Activated T-helper 2 cell treated with anti-CD3 and anti-CD28 coated beads, Interferon-gamma antibody, Interleukin-2, Interleukin-4, amounts not matched to agents 10 μg/mL and 5 μg/mL and 100 μg/mL, durations not matched to agents 14 hours and 24 hours and 36 hours (primary cell): ENCODE measurements around the gene RPL9. TPM values are rescaled to one million over a fixed set of nuclear protein-coding genes. Genes with fewer than 3 reads are reported as not detected.
"Not testable (repeated sequence)": the region's sequence is repeated elsewhere in the genome, so short reads cannot be mapped to it uniquely, and the experiment has no call there.

Experiments
- DNase-seq: peaks from one replicate; pipeline ENCODE4 v3.0.0; 2021; ENCODE audit warnings: low spot score
- H3K27ac Mint-ChIP-seq: one replicate; pipeline ENCODE4 v1.8.0; 2021; ENCODE audit warnings: mixed read lengths
- H3K27me3 Mint-ChIP-seq: one replicate; pipeline ENCODE4 v1.8.0; 2021; ENCODE audit warnings: low read depth, mixed read lengths
- H3K36me3 Mint-ChIP-seq: one replicate; pipeline ENCODE4 v1.8.0; 2021; ENCODE audit warnings: low read depth, mixed read lengths
- H3K4me1 Mint-ChIP-seq: one replicate; pipeline ENCODE4 v1.8.0; 2021; ENCODE audit warnings: low read depth, mixed read lengths
- H3K4me3 Mint-ChIP-seq: one replicate; pipeline ENCODE4 v1.8.0; 2021; ENCODE audit warnings: low read depth, mild to moderate bottlenecking, moderate library complexity, mixed read lengths
- H3K9me3 Mint-ChIP-seq: one replicate; pipeline ENCODE4 v1.8.0; 2021; ENCODE audit warnings: mixed read lengths
- intact Hi-C: fragments of 100-400 bp; cut with micrococcal nuclease; formaldehyde crosslinking; loops from one replicate; pipeline ENCODE4 v1.15.1; 2023
- total RNA-seq: library from RNA; stranded (reverse); gene quantifications from 2 replicates; pipeline ENCODE4 v1.2.3, GENCODE V29; 2022

RPL9 gene
- total RNA-seq, 1 donor from 2014 or later, result 1,761 TPM

DNA sequence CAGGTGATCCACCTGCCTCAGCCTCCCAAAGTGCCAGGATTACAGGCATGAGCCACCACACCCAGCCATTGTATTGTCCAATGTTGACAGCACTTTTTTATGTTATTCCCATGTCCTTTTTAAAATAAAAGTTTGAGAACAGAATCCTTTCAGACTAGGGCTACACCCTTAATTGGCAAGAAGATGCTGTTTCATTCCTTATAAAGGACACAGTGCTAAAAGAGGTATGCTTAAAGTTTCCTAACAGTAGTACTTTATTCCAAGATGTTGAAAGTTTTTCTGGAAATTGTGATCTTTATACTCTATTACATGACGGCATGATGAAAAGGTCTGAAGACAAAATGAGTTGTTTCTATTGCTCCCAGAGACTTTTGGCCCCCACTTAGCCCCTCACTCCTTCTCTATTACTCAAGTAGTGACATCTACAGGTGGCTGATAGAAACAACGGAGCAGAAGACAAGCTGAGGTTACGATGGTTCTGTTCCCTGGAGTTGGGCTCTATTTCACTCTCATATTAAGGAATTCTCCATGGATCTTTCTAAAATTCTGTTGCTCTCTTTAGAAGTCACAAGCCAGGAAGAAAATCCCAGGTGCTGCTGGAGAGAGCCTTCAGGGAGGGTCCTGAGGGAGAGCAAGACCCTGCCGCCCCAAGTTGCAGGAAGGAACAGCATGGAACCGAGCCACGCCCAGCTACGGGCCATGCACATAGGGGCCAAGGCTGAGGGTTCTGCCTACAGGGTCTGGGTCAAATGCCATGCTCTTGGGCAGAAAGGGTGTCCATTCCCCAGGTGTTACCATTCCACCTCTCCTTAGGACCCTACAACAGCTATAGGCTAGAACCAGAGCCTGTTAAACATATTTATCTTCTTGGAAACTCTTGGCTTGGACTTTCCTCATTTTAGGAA lies 22.8 kb downstream of the RPL9 start:
- no peak overlapping the region for H3K4me3 Mint-ChIP-seq
- DNase-seq, result no peak
- H3K9me3 Mint-ChIP-seq, result no peaks in the 10 kb centered on the region
- no peaks in the 10 kb centered on the region for H3K36me3 Mint-ChIP-seq
- H3K27me3 Mint-ChIP-seq, result peaks cover 23% of the 10 kb centered on the region
- no peaks in the 10 kb centered on the region for H3K4me1 Mint-ChIP-seq
- no peak overlapping the region for H3K27ac Mint-ChIP-seq
- intact Hi-C loops, result no loop called here

- no peak overlapping the region for H3K4me3 Mint-ChIP-seq
- intact Hi-C loops, result no loop called here
- peaks cover 23% of the 10 kb centered on the region for H3K27me3 Mint-ChIP-seq
- H3K27ac Mint-ChIP-seq, result no peak overlapping the region
- no peaks in the 10 kb centered on the region for H3K9me3 Mint-ChIP-seq
- no peaks in the 10 kb centered on the region for H3K36me3 Mint-ChIP-seq
- DNase-seq, result no peak
- no peaks in the 10 kb centered on the region for H3K4me1 Mint-ChIP-seq
Observed at GRCh38 chr4:39433878-39434492, 24.7 kb downstream of the RPL9 start.

DNA sequence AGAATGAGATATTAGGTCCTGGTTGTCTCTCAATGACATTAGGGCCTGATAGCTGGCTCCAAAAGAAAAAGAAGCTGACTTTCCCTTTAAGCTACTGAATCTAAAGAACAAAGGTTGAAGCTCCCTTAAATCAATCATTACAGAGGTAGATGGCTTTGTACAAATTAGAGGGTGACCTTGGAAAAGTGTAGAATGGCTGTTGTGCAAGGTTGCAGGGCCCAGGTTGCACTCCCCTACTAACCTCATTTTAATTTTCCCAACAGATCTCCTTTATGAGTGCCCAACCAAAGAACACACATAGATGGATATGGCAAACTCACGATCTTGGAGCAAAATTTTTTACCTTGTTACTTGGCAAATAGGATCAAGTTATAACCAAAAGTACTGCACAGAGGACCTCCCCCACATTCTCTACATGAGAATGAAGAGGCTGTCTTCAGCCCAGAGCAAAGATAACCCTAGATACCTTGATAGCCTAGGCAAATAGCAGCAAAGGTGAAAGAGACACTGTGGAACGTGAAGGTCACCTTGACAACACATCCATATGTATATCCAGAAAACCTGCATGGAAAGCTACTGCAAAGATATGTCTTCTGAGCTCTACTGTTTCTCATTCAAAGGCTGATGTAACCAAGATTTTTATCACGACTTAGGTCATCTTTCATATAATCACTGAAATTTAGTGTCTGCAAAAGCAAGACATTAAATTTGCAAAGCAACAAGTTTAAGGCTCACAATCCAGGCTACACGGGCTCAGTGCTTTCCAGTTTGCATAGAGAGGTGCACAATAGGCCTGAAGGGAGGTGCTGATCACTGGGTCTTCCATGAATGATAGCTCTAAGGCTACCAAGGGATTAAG lies 29.0 kb downstream of the RPL9 start:
- H3K27ac Mint-ChIP-seq, result no peak overlapping the region
- peaks cover 5% of the 10 kb centered on the region for H3K27me3 Mint-ChIP-seq
- no peaks in the 10 kb centered on the region for H3K4me1 Mint-ChIP-seq

DNA sequence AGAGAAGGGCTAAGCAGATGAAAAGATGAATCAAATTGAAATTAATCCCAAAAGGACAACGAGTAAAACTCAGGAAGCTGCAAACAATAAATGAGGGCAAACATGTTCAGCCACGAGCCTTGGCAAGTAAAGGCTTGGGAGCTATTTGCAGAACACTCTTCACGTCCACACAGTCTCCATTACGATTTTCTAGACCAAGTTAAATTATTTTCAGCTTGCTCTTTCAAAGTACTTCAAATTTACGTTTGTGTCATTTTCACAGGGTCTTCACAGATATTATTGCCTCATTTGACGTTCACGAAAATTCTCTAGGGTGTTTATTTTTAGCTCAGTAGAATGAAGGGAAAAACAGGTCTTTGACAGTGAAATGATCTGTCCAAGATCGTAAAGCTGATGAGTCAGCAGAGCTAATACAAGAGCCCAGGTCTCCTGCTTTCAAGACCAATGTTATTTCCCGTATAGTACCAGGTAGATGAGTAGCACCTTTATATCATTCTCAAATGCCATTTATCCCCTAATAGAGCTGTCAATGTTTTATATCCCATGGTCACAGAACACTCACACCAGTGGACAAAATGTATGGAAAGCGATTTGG lies 31.1 kb downstream of the RPL9 start:
- no peaks in the 10 kb centered on the region for H3K9me3 Mint-ChIP-seq
- H3K36me3 Mint-ChIP-seq, result no peaks in the 10 kb centered on the region
- H3K27ac Mint-ChIP-seq, result no peak overlapping the region
- intact Hi-C loops, result no loop called here
- H3K4me1 Mint-ChIP-seq, result no peaks in the 10 kb centered on the region
- DNase-seq, result no peak
- H3K27me3 Mint-ChIP-seq, result peaks cover 5% of the 10 kb centered on the region
- H3K4me3 Mint-ChIP-seq, result no peak overlapping the region

More for the DNA sequence above, 29.0 kb downstream of the RPL9 start:
- no peaks in the 10 kb centered on the region for H3K9me3 Mint-ChIP-seq
- intact Hi-C loops, result no loop called here
- DNase-seq, result no peak
- no peaks in the 10 kb centered on the region for H3K36me3 Mint-ChIP-seq
- H3K4me3 Mint-ChIP-seq, result no peak overlapping the region

DNA sequence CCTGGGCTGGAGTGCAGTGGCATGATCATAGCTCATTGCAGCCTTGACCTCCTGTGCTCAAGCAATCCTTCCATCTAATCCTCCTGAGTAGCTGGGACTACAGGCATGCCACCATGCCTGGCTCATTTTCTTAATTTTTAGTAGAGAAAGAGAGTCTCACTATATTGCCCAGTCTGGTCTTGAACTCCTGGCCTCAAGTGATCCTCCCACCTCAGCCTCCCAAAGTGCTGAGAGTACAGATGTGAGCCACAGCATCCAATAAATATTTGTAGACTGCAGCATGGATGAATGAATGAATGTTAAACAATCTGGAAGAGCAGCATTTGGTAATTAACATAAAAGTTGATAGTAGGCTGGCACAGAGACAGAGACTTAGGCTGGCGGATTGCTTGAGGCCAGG lies 32.0 kb downstream of the RPL9 start:
- intact Hi-C loops, result no loop called here
- DNase-seq, result no peak
- Mint-ChIP-seq H3K4me1 (no peaks in the 10 kb centered on the region), H3K27me3 (peaks cover 3% of the 10 kb centered on the region), H3K9me3 (no peaks in the 10 kb centered on the region), H3K4me3 (no peak overlapping the region), H3K27ac (no peak overlapping the region), H3K36me3 (no peaks in the 10 kb centered on the region)

DNA sequence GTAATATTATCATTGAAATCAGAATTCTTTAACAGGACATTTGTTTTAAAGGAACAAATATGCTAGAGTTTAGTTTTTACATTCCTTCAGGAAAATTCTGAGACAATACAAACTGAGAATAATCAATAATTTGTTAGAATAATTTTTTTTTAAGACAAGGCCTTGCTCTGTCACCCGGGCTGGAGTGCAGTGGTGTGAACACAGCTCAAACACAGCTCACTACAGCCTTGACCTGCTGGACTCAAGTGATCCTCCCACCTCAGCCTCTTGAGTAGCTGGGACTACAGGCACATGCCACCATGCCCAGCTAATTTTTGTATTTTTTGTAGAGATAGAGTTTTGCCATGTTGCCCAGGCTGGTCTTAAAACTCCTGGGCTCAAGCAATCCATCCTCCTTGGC lies 33.4 kb downstream of the RPL9 start:
- DNase-seq, H3K4me3 Mint-ChIP-seq, H3K27me3 Mint-ChIP-seq, H3K27ac Mint-ChIP-seq, H3K4me1 Mint-ChIP-seq, H3K36me3 Mint-ChIP-seq, intact Hi-C loops, H3K9me3 Mint-ChIP-seq: not testable (repeated sequence)

- Mint-ChIP-seq H3K4me1 (no peaks in the 10 kb centered on the region), H3K9me3 (no peaks in the 10 kb centered on the region), H3K36me3 (no peaks in the 10 kb centered on the region), H3K4me3 (no peak overlapping the region), H3K27me3 (no peaks in the 10 kb centered on the region), H3K27ac (no peak overlapping the region)
- no peak for DNase-seq
- intact Hi-C loops, result no loop called here
Observed at GRCh38 chr4:39422247-39422646, 36.5 kb downstream of the RPL9 start.

GRCh38 chr4:39415678-39416283 lies 42.9 kb downstream of the RPL9 start:
- H3K4me3 Mint-ChIP-seq, result no peak overlapping the region
- H3K27me3 Mint-ChIP-seq, result no peaks in the 10 kb centered on the region
- no peak overlapping the region for H3K27ac Mint-ChIP-seq
- intact Hi-C loops, result no loop called here
- no peaks in the 10 kb centered on the region for H3K9me3 Mint-ChIP-seq
- H3K4me1 Mint-ChIP-seq, result no peaks in the 10 kb centered on the region
- no peak for DNase-seq
- H3K36me3 Mint-ChIP-seq, result no peaks in the 10 kb centered on the region

DNA sequence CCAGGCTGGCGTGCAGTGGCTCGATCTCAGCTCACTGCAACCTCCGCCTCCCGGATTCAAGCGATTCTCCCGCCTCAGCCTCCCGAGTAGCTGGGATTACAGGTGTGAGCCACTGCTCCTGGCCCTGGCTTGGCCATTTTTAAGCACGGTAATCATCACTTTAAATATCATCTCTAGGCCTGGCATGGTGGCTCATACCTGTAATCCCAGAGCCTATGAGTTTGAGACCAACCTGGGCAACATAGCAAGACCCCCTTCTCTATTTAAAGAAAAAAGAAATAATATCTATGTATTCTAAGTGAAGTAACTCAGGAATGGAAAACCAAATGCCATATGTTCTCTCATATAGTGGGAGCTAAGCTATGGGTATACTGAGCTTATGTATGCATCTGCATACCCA lies 47.2 kb downstream of the RPL9 start:
- H3K4me3 Mint-ChIP-seq, DNase-seq, H3K4me1 Mint-ChIP-seq, H3K27ac Mint-ChIP-seq, H3K9me3 Mint-ChIP-seq, intact Hi-C loops, H3K27me3 Mint-ChIP-seq, H3K36me3 Mint-ChIP-seq: not testable (repeated sequence)

DNA sequence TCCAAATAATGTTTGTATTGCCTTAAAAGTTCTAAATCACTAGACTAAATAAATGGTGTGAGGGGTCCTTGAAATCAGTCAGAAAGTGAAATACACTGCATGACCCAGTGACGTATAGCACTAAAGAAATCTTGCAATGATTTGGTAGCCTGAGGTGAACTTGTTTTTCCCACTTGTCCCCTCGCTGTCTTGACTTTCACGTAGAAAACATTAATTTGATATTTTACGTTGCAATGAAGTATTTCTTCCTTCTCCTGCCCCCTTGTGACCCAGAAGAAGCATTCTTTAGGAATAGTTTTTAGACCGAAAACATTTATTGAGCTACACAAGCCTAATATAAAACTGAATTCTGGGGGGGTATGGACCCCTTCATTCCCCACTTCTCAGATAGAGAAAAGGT lies 48.3 kb downstream of the RPL9 start:
- no peak for DNase-seq
- H3K4me1 Mint-ChIP-seq, result no peaks in the 10 kb centered on the region
- peaks cover 6% of the 10 kb centered on the region for H3K27me3 Mint-ChIP-seq
- intact Hi-C loops, result no loop called here
- H3K36me3 Mint-ChIP-seq, result no peaks in the 10 kb centered on the region
- H3K9me3 Mint-ChIP-seq, result no peaks in the 10 kb centered on the region
- no peak overlapping the region for H3K27ac Mint-ChIP-seq
- H3K4me3 Mint-ChIP-seq, result no peak overlapping the region

DNA sequence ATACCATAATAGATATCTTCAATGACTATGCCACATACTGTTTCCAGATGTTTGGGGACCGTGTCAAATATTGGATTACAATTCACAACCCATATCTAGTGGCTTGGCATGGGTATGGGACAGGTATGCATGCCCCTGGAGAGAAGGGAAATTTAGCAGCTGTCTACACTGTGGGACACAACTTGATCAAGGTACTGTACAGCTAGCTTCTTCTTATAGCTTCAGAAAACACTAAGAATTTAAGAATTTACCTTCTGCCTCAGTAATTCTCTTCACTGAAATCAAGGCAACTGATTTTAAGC lies 51.2 kb downstream of the RPL9 start:
- Mint-ChIP-seq H3K36me3 (no peaks in the 10 kb centered on the region), H3K9me3 (no peaks in the 10 kb centered on the region), H3K27me3 (peaks cover 6% of the 10 kb centered on the region), H3K4me1 (no peaks in the 10 kb centered on the region), H3K27ac (no peak overlapping the region), H3K4me3 (no peak overlapping the region)
- intact Hi-C loops, result no loop called here
- no peak for DNase-seq

GRCh38 chr4:39406763-39407583 lies 51.7 kb downstream of the RPL9 start, which contains the start of gene KLB:
Gene KLB, plus strand, starts transcription at chr4:39406930. Its CDS starts 20 bp downstream, at chr4:39406950.
- H3K9me3 Mint-ChIP-seq, result no peaks in the 10 kb centered on the region
- H3K27me3 Mint-ChIP-seq, result peaks cover 6% of the 10 kb centered on the region
- no peak for DNase-seq
- no peak within 1 kb of the TSS for H3K27ac Mint-ChIP-seq
- H3K4me3 Mint-ChIP-seq, result no peak within 1 kb of the TSS
- no peaks in the 10 kb centered on the region for H3K36me3 Mint-ChIP-seq
- H3K4me1 Mint-ChIP-seq, result no peaks in the 10 kb centered on the region
- intact Hi-C loops, result no loop called here
